NOMO-1 treated with dmso at 0.1 percent for 144 hours (cell line): ENCODE results near the gene TTLL1.

Experiments used
- DNase-seq: peaks from one replicate; lab custom pipeline; 2025; ENCODE audit not compliant: unreplicated experiment; lab: John Stamatoyannopoulos, UW

Gene TTLL1

DNA sequence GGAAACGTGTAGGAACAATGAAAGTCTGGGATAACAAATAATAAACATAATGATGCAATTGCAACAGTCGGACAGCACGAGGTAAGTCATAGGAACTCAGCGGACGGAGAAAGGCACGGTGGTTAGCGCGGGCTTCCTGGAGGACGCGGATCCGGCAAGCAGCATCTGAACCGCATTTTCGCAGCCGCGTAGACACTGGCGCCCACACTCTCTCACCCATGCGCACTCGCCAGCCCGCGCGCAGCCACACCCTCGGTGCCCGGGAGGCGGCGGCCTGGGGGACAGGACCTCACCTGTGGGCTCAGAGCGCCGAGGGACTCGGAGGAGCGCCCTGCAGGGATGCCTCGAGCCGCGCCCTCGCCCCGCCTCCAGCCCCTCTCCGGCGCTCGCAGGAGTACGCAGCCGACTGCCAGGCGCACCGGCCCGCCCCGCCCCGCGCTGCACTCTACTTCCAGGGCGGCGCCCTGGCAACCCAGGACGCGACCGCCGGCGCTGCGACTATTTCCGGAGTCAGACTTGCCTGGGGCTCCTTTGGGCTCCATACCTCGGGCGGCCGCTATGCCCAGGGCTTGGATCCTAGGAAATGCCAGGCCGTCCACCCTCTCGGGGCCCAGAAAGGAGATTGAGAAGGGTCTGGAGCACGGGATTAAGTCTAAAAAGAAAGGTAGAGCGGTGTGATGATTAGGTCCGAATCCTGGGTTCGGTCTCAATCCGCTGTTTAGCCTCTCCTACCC is at the start of gene TTLL1:
Gene TTLL1, minus strand, starts transcription at position 408 of the 734 bp plus-strand sequence. CDS start 13,805 bp downstream, outside the sequence.
- DNase-seq, result peak; percentile 94

GRCh38 chr22:43136801-43137200 is 47.6 kb upstream of the TTLL1 start:
- DNase-seq, result no peak

DNA sequence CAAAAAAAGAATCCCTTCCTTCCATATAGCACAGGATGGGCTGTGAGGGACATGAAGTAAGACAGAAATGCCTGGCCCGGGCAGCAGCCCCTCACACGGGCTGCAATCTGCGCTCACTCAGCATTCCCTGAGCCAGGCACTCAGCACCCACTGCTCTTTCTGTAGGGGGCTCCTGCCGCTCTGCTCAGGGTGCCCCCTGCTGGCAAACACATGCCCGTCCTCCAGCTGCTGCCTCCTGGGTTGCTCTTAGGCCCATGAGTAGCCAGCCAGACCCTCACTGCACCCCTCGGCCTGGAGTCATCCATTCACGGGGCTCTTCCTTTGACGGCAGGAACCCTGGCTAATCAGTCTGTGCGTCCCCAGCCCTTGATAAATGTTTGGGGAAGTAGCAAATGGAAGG is 47.1 kb upstream of the TTLL1 start:
- DNase-seq, result peak; percentile 57

- DNase-seq, result no peak
Observed at GRCh38 chr22:43135565-43135964, 46.4 kb upstream of the TTLL1 start.

DNA sequence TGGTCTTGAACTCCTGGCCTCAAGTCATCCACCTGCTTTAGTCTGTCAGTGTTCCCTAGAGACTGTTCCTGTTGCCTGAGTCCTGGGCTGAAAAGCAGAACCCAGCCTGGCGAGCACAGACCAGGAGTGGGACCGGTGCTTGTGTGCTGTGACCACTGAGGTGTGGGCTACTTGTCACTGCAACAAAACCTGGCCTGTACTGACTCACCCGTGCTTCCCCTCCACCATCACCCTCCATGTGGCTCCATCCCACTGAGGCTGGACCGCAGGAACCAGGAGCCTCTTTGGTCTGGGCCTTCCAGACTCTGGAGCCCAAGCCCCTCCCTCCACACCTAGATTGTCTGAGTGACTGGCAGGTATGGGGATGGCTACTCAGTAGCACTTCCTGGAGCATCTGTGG is 45.4 kb upstream of the TTLL1 start:
- no peak for DNase-seq

DNA sequence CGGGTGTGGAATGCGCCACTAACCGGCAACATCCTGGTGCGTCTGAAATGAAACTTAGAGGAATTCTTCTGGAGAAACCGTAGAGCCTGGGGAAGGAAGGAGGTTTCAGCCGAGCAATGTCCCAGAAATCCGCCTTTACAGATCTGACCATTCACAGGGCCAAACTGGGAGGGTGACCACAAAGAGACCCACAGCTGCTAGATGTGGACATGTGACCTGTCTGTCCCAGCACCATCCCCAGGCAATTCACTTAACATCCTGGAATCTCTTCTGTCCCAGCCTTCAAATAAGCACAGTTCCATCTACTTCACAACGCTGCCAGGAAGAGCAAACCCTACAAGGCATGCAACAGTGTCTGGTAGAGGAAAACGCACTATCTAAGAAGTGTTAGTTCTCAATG is 44.2 kb upstream of the TTLL1 start:
- no peak for DNase-seq

- no peak for DNase-seq
Observed at GRCh38 chr22:43131773-43132501, 42.7 kb upstream of the TTLL1 start.

DNA sequence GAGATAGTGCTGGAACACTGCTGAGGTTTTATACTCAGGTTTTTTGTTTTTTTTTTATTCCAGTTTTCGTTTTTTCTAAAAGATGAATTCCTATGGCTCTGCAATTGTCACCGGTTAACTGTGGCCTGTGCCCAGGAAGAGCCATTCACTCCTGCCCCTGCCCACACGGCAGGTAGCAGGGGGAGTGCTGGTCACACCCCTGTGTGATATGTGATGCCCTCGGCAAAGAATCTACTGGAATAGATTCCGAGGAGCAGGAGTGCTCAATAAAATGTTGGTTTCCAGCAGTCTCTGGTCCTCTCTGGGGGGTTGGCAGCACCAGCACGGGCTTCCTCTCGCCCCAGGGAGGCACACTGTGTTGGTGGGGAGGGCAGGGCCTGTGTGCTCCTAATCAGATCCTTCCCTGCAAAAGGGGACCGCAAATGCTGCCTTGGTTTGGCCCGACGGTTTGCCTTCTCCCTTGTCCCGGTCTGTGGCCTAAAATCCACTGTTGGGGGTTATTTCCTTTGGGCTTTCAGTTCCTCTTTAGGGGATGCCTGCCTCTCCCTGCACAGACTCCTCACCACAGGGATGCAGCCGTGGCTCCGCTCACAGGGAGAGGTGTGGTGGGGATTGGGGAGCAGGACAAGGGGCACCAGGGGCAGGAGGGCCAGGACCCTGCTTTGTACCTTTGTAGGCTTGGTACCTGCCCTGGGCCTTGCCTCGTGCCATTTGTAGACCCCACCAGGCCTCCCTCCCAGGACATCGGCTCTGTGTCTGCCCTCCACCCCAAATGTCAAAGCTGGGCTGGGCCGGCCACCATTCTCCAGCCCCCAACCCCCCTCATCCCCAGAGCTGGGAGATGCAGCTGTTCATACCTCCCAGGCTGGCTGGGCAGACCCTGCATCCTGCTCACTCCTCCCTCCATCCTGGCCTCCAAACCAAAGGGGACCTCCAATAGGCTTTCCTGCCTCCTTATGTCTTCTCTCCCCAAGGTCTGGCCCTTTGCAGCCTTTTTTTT is 40.5 kb upstream of the TTLL1 start:
- DNase-seq, result peak; percentile 18

DNA sequence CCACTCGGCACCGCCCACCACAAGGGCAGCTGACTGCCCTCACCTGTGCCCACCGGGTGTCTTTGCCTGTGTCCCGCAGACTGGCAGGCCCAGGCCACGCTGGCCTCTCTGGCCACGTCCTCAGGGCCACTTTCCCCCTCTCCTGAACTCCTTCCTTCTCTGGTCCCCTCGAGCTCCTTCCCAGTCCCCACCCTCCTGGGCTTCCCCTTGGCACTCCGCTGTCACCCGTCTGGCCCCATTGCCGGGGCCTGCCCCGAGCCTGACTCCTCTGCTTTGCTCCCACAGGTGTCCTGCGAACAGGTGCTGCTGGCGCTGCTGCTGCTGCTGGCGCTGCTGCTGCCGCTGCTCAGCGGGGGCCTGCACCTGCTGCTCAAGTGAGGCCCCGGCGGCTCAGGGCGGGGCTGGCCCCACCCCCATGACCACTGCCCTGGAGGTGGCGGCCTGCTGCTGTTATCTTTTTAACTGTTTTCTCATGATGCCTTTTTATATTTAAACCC is 39.8 kb upstream of the TTLL1 start:
- no peak for DNase-seq

DNA sequence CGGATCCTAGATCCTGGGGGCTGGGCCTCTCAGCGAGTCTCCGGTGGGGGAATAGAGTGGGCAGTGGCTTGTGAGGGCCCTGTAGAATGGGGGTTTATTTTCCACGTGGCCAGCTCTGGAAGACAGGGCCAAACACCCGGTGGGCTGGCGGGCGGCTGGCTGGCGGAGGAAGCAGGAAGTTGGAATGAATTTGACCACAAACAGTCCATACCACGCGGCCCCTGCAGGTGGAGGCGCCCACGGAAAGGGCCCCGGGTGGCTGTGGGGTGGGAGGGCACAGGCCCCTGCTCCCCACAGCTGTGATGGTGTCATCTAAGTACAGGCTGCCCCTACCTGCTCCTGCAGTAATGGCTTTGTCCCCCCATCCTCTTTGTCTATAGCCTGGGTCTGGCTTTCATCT is 38.9 kb upstream of the TTLL1 start:
- DNase-seq, result no peak

- DNase-seq, result no peak
Observed at GRCh38 chr22:43127166-43127908, 38.1 kb upstream of the TTLL1 start.

DNA sequence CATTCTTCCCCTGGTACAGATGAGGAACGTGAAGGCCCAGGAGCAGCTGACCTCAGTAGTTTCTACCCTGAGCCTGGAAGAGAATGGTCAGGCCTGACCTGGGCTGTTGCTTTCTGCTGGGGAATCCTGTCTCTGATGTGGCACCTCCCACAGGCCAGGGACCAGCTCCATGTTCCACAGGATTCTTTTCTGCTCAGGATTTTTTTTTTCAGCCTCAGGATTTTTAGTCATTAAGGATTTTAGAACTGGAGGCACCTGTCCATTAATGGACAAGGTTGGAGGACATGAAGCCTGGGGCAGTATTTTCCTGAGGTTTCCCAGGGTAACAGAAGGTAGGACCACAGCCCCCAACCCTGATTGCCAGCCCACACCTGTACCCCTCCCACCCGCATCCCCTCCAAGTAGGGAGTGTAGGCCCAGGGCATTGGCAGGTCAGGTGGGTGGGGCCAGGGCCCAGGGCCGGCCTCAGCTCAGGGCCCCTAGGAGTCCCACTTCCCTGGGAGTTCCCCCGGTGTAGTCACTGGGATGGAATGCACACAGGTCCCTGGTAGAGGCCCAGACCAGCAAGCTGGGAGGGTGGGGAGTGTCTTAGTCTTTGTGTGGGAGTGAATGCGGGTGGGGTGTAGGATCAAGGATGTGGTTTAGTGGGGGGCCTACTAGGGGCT is 37.4 kb upstream of the TTLL1 start:
- DNase-seq, result no peak

DNA sequence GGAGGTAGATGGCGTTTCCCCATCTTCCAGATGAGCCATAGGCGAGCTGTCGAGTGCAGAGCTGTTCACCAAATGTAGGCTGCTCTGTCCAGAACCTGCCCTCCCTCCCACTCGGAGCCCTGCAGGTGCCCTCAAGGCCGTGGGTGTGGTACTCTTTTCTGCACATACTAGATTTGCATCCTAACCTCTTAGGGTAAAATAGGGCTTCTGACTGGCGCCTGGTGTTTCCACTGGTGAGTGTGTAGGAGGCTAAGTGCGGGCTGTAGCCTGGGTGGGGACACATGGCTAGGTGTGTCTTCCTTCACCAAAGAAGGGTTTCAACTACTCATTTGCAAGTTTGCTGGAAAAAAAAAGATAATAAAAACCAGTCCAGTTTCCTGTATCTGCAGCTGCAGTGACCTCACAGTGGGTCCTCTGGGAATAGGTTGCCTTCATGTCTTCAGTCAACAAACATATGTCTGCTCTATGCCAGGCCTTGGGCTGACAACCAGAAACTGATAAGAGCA is 29.8 kb upstream of the TTLL1 start:
- DNase-seq, result no peak

GRCh38 chr22:43118024-43118849 is 29.0 kb upstream of the TTLL1 start:
- DNase-seq, result no peak

DNA sequence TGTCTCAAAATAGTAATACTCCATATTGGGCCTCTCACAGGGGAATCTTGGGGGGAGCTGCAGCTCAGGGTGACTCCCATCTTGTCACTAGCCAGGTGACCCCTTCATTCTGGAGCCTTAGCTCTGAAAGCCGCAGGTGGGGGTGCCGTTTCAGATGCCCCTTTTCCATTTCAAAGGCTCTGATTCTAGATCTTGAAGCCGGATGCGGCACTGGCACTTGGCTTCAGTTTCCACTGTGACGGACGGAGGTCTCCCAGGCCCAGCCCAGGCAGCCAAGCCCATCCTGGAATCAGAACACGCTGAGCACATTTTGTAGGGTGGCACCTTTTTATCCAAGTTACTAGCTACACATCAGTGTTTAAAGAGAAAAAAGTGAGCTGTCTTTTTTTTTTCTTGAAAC is 27.7 kb upstream of the TTLL1 start:
- no peak for DNase-seq

GRCh38 chr22:43114958-43115357 is 25.8 kb upstream of the TTLL1 start:
- DNase-seq, result no peak

GRCh38 chr22:43113526-43114251 is 24.5 kb upstream of the TTLL1 start:
- no peak for DNase-seq

DNA sequence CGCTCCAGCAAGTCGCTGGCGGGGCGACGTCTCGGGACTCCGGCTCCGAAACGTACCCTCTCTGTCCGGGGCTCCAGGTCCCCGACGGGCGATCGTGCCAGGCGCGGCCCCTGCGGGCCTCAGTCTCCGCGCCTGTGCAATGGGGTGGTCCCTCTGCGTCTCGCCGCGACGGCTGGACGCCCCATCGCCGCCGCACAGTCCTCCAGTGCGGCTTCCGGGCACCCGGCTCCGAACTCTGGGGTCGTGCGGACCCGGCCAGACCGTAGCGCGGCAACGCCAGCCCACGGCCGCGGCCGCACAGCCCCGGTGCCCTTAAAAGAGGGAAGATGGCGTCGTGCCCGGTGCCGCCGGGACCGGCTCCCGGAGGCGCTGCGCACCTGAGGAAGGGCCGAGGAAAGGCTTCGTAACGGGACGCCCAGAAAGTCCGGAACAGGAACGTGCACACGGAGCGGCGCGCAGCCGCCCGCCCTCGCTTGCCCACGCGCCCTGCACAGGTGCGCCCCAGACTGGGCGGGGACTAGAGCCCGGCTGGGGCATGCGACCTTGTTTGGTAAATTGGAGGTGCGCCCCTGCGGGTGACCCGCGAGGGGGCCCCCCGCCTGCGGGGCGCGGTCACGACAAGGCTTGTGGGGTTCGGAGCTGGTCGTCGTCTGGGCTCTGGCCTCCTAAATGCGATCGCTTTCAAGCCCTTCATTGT is 21.9 kb upstream of the TTLL1 start:
- DNase-seq, result no peak
